Left cardiac atrium (tissue), 4 donors: ENCODE data around the gene ZNF500. TPM values are rescaled to one million over a fixed set of nuclear protein-coding genes. Genes with fewer than 3 reads are reported as not detected.

Experiments used
- ATAC-seq, 2 donors: fragments of 200-7000 bp; cut with Tn5 transposase; one replicate each; pipeline ENCODE4 v1.9.1; 2020; ENCODE audit warnings: mild to moderate bottlenecking in 2 of 2, moderate library complexity in 2 of 2
- DNase-seq: peaks from one replicate; pipeline ENCODE4 v3.0.0-alpha.2; 2020
- intact Hi-C, 2 donors: fragments of 100-400 bp; cut with DNase I; formaldehyde crosslinking; loops; one replicate each; pipeline versions ENCODE4 v1.14.1 to v1.15.1; 2022 to 2023
- total RNA-seq, 2 donors: library from RNA; stranded (reverse); fragmentation: NEBNext Ultra II Directional; extraction: Animal tissue kit (Norgen Biotek cat#: 25700); gene quantifications; one replicate each; pipeline ENCODE4 v1.2.1, GENCODE V29; 2021
- donor health status: DM: no; HTN: yes; CAD: no.
- donor health status: DM: no; HTN: yes; CAD: no; lungs with severe emphysema.
- donor health status: DM: yes; HTN: yes; CAD: no.
- donor health status: Dilated cardiomyopathy.

ZNF500 gene
- total RNA-seq, 2 donors from 2014 or later, result 6.3 to 10.3 TPM

GRCh38 chr16:4778050-4778392 is 11.1 kb upstream of the ZNF500 start:
- DNase-seq (no peak), ATAC-seq (no peak)
- intact Hi-C loops, result no loop called here

GRCh38 chr16:4777339-4778049 is 10.5 kb upstream of the ZNF500 start:
- DNase-seq (no peak), ATAC-seq (no peak)
- intact Hi-C loops, result no loop called here

- ATAC-seq (no peak), DNase-seq (no peak)
- intact Hi-C loops, result no loop called here
Observed at GRCh38 chr16:4776141-4776705, 9.3 kb upstream of the ZNF500 start.

GRCh38 chr16:4775005-4775404 is 8.0 kb upstream of the ZNF500 start:
- no peak for DNase-seq
- ATAC-seq, result no peak
- intact Hi-C loops, result no loop called here

GRCh38 chr16:4772351-4772750 is 5.4 kb upstream of the ZNF500 start:
- DNase-seq (no peak), ATAC-seq (no peak)
- intact Hi-C loops, result no loop called here

- DNase-seq (no peak), ATAC-seq (no peak)
- intact Hi-C loops, result no loop called here
Observed at GRCh38 chr16:4771646-4772045, 4.7 kb upstream of the ZNF500 start.

GRCh38 chr16:4769306-4769638 is 2.3 kb upstream of the ZNF500 start:
- intact Hi-C loops, result no loop called here
- DNase-seq, result no peak
- no peak for ATAC-seq

- intact Hi-C loops, result no loop called here
- ATAC-seq, result peak; percentile 93 to 94
Observed at GRCh38 chr16:4768549-4769305, 1.8 kb upstream of the ZNF500 start.

GRCh38 chr16:4767872-4768548 is 1.0 kb upstream of the ZNF500 start:
- intact Hi-C loops, result no loop called here
- no peak for DNase-seq
- no peak for ATAC-seq

More at GRCh38 chr16:4768549-4769305, 1.8 kb upstream of the ZNF500 start:
- DNase-seq, result peak; percentile 97

GRCh38 chr16:4765511-4766474 is 1.2 kb downstream of the ZNF500 start:
- DNase-seq (no peak), ATAC-seq (no peak)
- intact Hi-C loops, result no loop called here

- ATAC-seq (no peak), DNase-seq (no peak)
- intact Hi-C loops, result no loop called here
Observed at GRCh38 chr16:4763791-4764190, 3.2 kb downstream of the ZNF500 start.

GRCh38 chr16:4762205-4762604 is 4.8 kb downstream of the ZNF500 start:
- intact Hi-C loops, result no loop called here
- DNase-seq (no peak), ATAC-seq (no peak)

GRCh38 chr16:4760221-4760910 is 6.6 kb downstream of the ZNF500 start:
- intact Hi-C loops, result no loop called here
- ATAC-seq, result no peak
- DNase-seq, result no peak

- DNase-seq (no peak), ATAC-seq (no peak)
- intact Hi-C loops, result no loop called here
Observed at GRCh38 chr16:4755687-4756086, 11.3 kb downstream of the ZNF500 start.

GRCh38 chr16:4754865-4755264 is 12.1 kb downstream of the ZNF500 start:
- DNase-seq (no peak), ATAC-seq (no peak)
- intact Hi-C loops, result no loop called here

GRCh38 chr16:4753227-4753626 is 13.7 kb downstream of the ZNF500 start:
- ATAC-seq (no peak), DNase-seq (no peak)
- intact Hi-C loops, result no loop called here

GRCh38 chr16:4752351-4753100 is 14.4 kb downstream of the ZNF500 start:
- intact Hi-C loops, result no loop called here
- ATAC-seq (no peak), DNase-seq (no peak)

GRCh38 chr16:4750896-4751295 is 16.1 kb downstream of the ZNF500 start:
- DNase-seq, result no peak
- intact Hi-C loops, result no loop called here

More at GRCh38 chr16:4750896-4751295, 16.1 kb downstream of the ZNF500 start:
- no peak for ATAC-seq
